GM12872 (cell line): ENCODE data around the gene PTGER2.

Experiments
- TF ChIP-seq, protein P1 (sequence below): IDR thresholded peaks from 3 replicates; pipeline ENCODE4 v1.5.1; 2011; ENCODE audit warnings: low read depth, mild to moderate bottlenecking, low read length, moderate library complexity; ENCODE audit not compliant: insufficient read depth

Gene PTGER2

DNA sequence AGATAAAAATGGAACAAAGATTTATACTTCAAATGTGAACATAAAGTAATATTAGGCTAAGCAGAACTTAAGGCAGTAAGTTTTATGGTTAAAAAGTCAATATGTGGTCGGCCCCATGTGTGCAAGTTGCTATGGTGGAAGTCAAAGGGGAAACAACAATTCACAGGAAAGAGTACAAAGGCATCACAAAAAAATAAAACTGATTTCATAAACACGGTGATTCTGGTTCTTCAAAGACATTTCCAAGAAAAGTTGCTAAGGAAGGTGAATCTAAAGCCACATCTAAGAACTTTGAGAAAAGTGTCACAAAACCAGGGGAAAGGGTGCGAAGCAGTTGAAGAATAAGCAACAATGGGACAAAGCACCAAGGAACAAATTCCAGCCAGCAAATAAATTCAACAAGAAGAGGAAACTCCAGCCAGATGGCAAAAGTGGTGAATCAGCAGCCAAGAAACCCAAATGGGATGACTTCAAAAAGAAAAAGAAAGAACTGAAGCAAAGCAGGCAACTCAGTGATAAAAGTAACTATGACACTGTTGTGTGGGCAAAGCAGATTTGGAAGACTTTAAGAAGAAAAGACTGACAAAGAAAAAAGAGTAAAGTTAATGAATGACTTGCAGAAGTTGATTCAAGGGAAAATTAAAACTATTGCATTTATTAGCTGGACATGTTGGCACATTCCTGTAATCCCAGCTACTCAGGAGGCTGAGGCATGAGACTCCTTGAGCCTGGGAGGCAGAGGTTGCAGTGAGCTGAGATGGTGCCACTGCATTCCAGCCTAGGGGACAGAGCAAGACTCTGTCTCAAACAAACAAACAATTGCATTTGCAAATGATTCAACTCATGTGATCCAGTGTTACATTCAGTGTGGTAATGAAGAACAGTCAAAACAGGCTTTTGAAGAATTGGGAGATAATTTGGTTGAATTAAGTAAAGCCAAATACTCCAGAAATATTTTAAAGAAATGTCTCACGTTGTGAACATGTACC is 27.2 kb upstream of the PTGER2 start:
- TF ChIP-seq, protein P1, sequence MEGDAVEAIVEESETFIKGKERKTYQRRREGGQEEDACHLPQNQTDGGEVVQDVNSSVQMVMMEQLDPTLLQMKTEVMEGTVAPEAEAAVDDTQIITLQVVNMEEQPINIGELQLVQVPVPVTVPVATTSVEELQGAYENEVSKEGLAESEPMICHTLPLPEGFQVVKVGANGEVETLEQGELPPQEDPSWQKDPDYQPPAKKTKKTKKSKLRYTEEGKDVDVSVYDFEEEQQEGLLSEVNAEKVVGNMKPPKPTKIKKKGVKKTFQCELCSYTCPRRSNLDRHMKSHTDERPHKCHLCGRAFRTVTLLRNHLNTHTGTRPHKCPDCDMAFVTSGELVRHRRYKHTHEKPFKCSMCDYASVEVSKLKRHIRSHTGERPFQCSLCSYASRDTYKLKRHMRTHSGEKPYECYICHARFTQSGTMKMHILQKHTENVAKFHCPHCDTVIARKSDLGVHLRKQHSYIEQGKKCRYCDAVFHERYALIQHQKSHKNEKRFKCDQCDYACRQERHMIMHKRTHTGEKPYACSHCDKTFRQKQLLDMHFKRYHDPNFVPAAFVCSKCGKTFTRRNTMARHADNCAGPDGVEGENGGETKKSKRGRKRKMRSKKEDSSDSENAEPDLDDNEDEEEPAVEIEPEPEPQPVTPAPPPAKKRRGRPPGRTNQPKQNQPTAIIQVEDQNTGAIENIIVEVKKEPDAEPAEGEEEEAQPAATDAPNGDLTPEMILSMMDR = no peak

DNA sequence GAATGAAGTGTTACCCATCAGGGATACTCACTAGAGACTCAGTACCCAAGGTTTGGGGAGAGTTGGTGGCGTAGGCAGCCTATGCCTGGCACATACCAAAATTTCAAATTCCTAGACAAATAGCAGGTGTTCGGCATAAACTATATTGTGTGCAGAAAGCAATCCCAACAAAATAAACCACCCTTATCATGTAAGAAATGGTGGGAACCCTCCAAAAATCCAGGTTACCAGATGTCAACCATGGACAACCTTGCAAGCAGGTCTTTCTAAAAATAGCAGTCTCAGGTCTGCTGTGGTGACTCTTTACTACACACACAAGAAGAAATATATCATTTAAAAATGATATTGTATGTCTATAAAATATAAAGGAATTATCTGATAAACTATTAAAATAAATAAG is 17.7 kb upstream of the PTGER2 start:
- TF ChIP-seq, protein P1 = no peak

DNA sequence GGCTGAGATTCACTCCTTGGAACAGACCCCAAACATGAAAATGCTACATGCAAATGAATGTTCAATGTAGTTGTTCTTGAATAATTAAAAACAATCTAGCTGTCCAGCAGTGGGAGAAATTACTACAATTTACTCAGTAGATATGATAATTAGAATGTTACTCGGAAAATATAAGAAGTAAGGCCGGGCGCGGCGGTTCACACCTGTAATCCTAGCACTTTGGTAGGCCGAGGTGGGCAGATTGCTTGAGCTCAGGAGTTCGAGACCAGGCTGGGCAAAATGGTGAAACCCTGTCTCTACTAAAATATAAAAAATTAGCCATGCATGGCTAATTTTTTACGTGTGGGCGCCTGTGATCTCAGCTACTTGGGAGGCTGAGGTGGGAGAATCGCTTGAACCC is 15.3 kb upstream of the PTGER2 start:
- TF ChIP-seq, protein P1 = no peak

DNA sequence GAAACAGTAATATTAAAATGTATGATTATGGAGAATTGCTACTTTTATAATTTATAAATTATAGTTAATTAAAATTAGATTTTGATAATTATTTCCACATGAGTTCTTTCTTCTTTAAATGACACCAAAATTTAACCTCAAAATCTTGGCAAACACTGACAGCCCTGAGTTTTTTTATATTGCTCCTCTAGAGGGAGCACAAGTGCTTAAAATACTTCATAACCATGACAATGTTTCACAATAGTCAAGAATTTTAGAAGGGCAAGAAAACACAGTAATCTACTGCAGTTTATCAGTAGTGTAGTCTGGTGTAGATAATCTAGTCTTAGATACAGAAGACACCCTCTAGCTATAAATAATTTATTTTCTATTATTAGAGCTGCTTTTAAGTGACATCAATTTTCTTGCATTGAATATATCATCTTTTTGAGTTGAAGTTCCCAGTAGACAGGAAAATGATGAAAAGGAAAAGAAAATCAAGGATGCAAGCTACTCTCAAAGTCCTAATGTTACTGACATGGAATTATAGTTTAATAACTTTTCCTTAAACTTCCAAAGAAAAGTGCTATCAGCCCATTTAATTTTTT is 14.3 kb upstream of the PTGER2 start:
- TF ChIP-seq, protein P1 = peak; percentile 44

DNA sequence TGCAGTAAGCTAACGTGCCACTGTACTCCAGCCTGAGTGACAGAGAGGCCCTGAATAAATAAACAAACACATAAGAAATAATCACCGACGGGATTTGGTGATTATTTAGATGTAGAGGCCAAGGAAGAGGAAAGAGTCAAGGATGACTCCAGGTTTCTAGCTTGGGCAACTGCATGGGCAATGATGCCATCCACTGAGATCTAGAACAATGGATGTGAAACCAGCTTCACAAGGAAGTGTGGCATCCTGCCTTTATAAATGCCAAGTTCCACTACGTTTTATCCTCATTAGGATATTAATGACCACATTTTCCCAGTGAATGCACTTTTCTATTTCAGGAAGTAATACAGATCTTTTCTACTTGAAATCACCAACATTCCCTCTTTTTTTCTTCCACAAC is 10.9 kb upstream of the PTGER2 start:
- TF ChIP-seq, protein P1 = no peak

DNA sequence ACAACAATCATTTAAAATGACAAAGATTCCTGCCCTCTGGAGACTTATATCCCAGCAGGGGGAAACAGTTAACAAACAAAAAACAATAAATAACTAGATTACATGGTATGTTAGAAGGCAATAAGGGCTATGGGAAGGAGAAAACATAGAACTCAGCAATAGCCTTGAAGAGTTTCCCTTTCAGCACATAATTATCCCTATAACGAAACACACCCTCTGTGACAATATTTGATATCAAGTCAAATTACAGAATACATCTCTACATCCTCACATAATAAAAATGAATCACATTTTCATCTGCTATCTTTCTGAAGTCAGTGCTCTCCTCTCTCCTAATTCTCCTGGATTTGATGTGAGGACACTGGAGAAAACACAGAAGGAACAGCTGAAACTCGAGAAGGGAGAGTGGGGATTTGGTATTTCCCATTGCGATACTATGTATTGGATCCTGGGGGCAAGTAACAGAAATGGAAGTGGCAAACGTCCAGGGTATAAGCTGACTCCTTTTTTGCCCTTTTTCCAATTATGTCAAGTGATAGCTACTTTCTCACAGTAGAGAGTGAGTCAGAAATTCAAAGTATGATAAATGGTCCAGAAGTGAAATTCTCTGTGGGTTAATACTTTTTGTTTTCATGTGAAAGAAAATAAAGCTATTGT is 9.7 kb upstream of the PTGER2 start:
- TF ChIP-seq, protein P1 = no peak

DNA sequence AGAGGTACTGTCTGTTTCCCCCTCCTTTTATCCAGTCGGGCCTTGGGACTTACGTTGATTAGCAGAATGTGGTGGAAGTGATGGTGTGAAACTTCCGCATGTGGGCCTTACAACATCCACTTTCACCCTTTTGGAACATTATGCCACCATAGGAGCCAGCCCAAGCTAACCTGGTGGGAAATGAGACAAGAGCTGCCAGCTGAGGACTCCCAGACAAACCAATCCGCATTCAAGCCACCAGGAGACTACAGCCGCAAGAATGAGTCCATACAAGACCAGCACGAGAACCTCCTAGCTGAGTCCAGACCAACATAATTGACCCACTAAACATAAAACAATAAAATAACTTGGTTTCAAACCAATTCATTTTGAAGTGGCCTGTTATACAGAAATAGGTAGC is 9.1 kb upstream of the PTGER2 start:
- TF ChIP-seq, protein P1 = no peak
